ENCODE data around the gene SLC5A6.

The SLC5A6 gene

DNA sequence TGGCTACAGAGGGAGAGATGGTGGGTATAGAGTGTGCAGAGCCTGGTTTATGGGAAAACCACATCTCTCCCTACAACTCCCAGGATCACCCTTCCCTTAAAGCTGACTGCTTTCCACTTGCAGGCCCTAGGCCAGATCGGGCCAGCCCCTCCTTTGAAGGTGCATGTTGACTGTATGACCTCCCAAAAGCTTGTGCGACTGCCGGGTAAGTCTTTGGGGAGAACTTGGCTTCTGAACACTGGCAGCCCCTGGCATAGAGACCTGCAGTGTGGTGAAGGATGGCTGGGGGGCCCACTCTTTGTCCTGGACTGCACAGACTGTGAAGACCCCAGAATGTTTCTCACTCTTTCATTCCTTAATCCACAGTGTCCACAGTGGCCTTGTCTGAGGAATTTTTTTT, 24.6 kb upstream of the SLC5A6 start:
- no peak for DNase-seq (ENCODE audit: low spot score)

DNA sequence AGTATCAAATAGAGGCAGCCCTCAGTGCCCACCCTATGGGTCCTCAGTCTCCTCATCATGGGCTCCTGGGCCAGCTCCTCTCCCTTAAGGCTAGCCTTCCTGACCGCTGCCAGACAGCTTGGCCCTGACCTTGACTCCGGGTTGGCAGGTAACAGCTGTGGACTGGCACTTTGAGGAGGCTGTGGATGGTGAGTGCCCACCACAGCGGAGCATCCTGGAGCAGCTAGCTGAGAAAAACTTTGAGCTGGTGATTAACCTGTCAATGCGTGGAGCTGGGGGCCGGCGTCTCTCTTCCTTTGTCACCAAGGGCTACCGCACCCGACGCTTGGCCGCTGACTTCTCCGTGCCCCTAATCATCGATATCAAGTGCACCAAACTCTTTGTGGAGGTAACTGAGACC, 24.1 kb upstream of the SLC5A6 start:
- no peak for DNase-seq (ENCODE audit: low spot score)

- no peak for DNase-seq (ENCODE audit: low spot score)
Measured at GRCh38 chr2:27233341-27233740, 21.3 kb upstream of the SLC5A6 start.

DNA sequence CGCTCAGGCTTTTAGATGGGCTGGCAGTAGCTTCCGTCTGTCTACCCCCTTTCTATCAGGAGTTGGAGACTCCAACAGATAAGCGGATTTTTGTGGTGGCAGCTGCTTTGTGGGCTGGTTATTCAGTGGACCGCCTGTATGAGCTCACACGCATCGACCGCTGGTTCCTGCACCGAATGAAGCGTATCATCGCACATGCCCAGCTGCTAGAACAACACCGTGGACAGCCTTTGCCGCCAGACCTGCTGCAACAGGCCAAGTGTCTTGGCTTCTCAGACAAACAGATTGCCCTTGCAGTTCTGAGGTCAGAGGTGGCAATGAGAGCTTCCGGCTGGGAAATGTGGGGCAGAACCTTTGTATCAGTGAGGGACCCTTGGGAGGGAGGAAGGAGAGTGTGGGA, 19.9 kb upstream of the SLC5A6 start:
- DNase-seq (ENCODE audit: low spot score): no peak

- DNase-seq (ENCODE audit: low spot score): no peak
Measured at GRCh38 chr2:27227501-27227900, 15.4 kb upstream of the SLC5A6 start.

DNA sequence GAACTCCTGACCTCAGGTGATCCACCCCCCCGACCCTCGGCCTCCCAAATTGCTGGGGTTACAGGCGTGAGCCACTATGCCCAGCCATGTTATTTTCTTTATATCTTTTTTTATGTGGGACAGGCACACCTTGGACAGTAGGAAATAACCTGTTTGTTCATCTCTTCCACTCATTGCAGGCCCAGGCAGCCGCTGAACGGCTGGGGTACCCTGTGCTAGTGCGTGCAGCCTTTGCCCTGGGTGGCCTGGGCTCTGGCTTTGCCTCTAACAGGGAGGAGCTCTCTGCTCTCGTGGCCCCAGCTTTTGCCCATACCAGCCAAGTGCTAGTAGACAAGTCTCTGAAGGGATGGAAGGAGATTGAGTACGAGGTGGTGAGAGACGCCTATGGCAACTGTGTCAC, 13.5 kb upstream of the SLC5A6 start:
- DNase-seq (ENCODE audit: low spot score): no peak

DNA sequence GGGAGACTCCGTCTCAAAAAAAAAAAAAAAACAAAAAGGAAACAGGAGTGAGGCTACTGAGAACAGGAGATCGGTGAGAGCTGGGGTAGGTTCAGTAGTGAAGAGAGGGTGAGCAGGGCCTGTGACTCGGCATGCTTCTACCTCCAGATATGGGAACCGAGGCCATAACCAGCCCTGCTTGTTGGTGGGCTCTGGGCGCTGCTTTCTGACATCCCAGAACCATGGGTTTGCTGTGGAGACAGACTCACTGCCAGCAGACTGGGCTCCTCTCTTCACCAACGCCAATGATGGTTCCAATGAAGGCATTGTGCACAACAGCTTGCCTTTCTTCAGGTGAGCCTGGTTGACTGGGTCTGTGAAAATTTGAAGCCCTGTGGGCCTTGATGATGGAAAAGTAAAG, 11.3 kb upstream of the SLC5A6 start:
- no peak for DNase-seq (ENCODE audit: low spot score)

GRCh38 chr2:27222407-27222806, 10.3 kb upstream of the SLC5A6 start:
- DNase-seq (ENCODE audit: low spot score): no peak

- no peak for DNase-seq (ENCODE audit: low spot score)
Measured at GRCh38 chr2:27221166-27221565, 9.1 kb upstream of the SLC5A6 start.

- no peak for DNase-seq (ENCODE audit: low spot score)
Measured at GRCh38 chr2:27220091-27220490, 8.0 kb upstream of the SLC5A6 start.

DNA sequence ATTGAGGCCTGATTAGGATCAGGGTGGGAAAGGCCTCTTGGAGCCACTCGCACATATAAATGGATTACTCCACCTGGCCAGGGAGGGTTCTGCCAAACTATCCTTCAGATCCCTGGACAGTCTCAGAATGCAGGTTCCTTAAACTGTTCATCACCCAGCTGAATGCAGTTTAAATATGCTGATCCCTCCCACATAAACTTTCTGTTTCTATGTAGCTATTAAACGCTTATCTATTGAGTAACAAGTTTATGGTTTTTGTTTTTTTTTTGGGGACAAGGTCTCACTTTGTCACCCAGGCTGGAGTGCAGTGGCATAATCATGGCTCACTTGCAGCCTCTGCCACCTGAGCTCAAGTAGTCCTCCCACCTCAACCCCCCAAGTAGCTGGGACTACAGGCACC, 7.0 kb upstream of the SLC5A6 start:
- DNase-seq (ENCODE audit: low spot score): no peak

DNA sequence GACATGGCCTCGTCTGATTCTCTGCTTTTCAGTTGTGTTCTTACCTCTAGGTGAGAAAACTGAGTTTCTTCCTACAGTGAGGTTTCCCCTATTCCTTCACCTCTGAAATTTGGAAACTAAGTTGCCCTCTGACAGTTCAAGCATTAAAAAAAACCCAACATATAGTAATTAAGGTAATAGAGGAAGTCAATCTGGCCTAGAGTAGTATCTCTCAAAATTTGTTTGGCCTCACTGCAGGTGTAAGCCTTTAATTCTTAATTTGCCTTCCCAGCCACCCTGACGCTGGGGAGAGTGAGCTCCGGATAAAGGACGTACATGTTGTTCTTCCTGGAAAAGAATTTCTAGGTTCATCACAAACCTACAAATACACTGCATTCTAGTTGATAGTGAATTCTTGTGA, 6.5 kb upstream of the SLC5A6 start:
- DNase-seq (ENCODE audit: low spot score): no peak

- DNase-seq (ENCODE audit: low spot score): peak; percentile 70
Measured at GRCh38 chr2:27217173-27218121, 5.4 kb upstream of the SLC5A6 start, which contains the start of gene CAD. TSS of gene CAD (plus strand) at chr2:27217369. CDS start at chr2:27217552, 183 bp downstream.

- no peak for DNase-seq (ENCODE audit: low spot score)
Measured at GRCh38 chr2:27216416-27217137, 4.5 kb upstream of the SLC5A6 start.

- DNase-seq (ENCODE audit: low spot score): no peak
Measured at GRCh38 chr2:27214941-27215340, 2.9 kb upstream of the SLC5A6 start.

DNA sequence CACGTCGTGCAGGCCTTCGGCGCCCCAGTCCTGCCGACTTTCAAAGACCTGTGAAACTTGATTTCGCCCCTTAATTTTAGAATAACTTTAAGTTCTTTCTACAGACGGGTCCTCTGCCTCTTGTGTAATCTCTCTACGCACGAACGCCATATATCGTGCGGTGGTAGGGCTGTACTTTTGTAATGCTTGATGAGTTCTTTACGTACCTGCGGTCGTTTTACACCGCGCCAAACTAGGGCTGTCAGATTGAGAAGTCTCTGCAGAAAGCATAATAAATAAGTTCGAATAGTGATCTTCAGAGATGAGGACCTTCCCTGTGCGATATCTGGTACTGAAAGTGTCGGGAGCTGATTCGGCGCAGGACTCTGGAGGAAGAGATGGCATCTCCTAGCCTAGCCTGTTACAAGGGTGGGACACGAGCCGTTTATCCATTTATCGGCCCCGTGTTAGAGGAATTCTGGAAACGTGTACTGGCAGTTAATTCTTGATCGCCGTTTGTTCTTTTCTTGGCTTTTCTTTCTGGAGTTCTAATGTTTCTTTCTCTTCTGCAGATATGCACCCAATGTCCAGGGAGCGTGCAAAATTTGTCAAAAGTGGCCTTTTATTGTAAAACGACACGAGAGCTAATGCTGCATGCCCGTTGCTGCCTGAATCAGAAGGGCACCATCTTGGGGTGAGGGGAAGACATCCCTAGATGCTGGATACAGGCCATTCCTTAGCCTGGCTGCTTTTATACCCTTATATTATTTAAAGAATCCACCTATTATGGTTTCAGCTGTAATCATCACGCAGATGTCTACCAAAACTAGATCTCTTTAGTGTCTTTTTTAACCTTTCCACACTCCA, 781 bp upstream of the SLC5A6 start:
- no peak for DNase-seq (ENCODE audit: low spot score)

- DNase-seq (ENCODE audit: low spot score): no peak
Measured at GRCh38 chr2:27211241-27211942, 676 bp downstream of the SLC5A6 start.

DNA sequence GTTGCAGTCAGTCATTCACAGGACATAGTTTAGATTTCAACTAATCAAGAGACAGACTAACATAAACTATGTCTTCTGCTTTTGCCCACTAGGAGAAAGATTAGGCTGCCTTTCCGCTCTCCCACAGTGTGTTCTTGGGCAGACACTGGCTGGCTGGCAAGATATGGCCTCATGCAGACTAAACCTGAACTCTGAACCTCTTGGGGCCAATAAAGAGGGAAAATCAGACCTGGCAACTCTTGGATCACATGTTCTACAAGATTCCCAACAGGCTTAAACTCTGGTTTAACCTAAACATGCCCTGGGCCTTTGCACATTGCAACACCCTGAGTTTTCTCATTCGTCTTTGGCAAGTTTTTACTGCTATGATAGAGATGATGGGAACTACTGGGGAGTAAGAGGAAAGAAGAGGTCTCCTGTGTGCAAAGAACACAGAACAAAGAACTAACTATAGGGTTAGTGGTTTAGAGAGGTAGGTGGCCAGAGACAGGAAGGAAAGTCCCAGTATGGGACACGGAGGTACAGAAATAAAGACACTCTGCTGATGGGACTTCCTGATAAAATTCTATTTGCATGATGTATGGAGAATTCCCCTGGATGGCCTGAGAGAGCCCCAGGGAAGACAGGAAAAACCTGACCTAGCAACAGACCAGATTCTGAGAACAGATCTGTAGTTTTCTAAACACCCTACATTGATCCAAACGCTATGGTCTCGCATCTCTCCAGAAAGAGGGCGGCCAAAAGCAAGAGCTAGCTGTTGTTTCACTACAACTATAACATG, 2.3 kb downstream of the SLC5A6 start:
- no peak for DNase-seq (ENCODE audit: low spot score)

GRCh38 chr2:27208486-27209050, 3.5 kb downstream of the SLC5A6 start:
- DNase-seq (ENCODE audit: low spot score): no peak

GRCh38 chr2:27206346-27206745, 5.7 kb downstream of the SLC5A6 start:
- no peak for DNase-seq (ENCODE audit: low spot score)

DNA sequence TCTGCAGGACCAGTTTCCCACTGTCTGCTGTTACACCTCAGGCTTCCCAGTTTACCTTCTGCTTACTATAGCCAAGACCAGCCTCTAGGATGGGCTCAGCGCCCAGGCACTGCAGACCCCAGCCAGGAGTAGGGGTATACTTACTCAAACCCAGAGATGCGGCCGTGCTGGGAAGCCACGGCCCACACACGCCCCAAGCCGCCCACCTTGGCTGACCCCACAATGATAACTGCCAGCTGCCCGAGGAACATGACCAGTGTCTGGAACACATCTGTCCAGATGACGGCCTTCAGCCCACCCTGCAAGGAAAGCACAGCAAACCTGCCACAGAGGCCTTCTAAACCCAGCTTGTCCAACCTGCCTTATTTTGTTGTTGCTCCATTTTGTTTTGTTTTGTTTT, 6.9 kb downstream of the SLC5A6 start:
- DNase-seq (ENCODE audit: low spot score): no peak

All from hematopoietic multipotent progenitor cell treated with erythropoietin and hydrocortisone succinate and interleukin-3 and kit ligand, for 17 days (in vitro differentiated cells).